ENCODE results near the gene S100A7.
"Not testable (repeated sequence)": the region's sequence is repeated elsewhere in the genome, so short reads cannot be mapped to it uniquely, and the experiment has no call there.

S100A7 gene

DNA sequence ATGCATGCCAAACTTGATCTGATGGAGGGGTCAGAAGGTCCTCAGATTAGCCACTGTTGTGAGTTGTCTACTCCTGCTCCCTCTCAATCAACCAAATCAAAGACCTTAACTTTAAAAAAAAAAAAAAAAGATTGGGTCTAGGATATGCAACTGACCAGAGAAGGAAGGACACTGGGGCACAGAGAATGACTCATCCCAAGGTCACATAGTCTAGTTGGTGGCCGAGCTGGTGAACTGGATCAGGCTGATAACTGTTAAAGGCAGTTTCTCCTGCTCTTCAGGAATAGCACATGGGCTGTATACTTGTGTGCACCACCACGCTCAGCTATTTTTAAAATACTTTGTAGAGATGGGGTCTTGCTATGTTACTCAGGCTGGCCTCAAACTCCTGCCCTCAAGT, 14.8 kb upstream of the S100A7 start:
- no peak for DNase-seq

DNA sequence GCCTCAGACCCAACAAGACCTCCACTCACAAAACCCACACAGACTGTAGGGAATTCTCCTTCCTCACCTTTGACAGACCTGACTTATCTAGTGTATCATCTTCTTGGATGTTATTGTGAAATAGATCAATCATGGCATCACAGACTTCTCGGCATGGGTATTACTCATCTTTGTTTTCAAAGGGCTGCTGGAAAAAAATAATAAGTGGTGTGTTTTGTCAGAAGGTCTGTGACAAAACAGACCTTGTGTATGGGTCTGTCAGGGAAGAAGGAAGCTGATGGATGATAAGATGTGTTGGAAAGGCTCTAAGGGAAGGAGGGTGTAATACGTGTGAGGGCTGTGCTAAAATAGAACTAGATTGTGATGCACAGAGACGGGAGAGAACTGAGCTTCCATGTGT, 13.9 kb upstream of the S100A7 start:
- no peak for DNase-seq

DNA sequence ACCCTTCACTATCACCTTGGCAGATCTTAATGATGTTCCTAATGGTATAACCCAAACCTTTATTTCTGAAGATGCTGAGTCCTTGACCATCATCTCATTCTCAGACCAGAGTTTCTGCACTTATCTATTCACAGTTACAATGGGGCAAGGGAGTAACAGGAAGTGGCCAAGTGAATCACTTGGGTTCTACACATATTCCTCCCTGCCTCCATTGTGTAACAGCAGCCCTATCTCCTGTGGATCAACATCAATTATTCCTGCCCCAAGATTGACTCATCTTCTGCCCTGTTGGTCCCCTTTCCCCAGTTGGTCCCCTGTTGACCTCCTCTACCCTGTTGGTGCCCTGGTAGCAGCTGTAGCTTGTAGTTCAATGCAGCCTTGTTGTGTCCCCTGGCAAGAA, 10.3 kb upstream of the S100A7 start:
- DNase-seq: no peak

DNA sequence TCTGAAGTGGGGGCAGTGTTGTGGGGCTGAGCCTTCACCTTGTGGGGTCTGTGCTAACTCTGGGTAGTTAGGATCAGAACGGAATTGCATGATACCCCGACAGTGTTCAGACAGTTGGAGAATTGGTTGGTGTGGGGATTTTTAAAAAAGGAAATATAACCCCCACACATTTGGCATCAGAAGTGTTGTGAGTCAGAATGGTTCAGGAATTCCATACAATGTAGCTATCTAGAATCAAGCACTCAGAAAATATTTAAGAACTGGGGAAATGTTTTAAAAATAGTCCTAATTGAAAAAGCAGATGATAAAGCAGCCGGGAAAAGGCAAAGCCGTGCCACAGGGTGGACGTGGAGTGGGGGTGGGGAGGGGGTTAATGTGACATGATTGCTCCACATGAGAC, 6.5 kb upstream of the S100A7 start:
- DNase-seq: no peak

DNA sequence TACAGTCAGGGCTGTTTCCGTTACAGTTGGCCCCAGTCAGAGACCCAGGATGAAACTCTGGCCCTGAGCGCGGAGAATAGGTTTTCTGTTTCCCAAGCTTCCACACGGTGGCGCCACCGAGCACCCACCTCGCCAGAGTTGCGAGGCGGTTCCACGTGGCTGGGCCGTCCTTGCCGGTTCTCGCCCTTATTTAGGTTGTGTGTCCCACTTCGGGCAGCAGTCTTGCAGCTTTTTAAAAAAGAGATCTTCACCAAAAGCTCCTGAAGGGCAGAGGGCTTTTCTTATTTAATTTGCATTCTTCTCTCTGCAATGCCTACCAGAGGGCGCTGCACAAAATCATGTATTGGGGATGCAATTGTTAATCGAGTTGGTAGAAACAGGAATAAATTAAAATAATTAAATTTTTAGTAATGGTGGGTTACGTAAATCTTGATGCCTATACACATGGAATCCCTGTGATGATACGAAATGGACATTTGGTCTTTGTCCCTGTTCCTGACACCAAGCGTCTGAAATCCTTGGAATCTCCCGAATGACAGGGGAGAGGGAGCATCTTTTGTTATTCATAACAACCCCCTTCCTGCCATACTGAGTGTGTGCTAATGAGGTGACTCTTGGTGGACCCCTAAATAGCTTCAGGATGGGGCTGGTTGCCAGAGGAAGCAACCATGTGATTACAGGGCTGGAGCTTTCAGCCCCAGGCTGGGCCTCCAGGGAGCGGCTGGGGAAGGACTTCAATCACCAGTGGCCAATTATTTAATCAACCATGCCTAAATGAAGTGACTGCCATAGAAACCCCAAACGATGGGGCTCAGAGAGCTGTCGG, 5.6 kb upstream of the S100A7 start:
- peak; percentile 63 for DNase-seq

DNA sequence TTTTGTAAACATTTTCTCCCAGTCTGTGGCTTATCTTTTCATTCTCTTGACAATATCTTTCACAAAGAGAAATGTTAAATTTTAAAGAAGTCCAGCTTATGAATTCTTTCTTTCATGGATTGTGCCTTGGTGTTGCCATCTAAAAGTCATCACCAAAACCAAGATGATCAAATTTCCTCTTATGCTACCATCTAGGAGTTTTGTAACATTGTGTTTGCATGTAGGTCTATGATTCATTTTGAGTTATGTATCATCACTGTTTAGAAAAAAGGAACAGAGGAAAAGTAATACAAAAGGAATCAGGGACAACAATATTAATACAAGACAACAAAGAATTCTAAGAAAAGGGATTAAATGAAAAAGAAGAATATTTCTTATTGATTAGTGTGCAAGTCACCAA, 2.3 kb upstream of the S100A7 start:
- not testable (repeated sequence) for DNase-seq

DNA sequence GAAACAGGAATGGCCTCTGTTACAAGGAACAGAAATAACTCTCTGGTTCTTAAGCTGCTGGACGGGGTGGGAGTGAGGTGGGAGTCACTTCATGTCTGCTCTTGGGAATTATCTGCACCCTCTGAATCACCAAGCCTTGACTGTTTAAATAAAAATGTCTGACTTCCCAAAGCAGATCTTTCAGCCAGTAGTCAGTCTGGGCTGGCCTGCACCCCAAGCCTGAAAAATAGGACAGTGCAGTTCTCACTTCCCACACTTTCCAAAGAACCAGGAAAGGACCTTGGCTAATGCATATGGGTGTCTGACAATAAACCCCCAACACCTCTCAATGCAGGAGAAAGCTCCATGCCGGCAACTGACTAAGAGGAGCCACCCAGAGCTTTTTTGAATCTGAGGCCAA, 796 bp downstream of the S100A7 start:
- no peak for DNase-seq

DNA sequence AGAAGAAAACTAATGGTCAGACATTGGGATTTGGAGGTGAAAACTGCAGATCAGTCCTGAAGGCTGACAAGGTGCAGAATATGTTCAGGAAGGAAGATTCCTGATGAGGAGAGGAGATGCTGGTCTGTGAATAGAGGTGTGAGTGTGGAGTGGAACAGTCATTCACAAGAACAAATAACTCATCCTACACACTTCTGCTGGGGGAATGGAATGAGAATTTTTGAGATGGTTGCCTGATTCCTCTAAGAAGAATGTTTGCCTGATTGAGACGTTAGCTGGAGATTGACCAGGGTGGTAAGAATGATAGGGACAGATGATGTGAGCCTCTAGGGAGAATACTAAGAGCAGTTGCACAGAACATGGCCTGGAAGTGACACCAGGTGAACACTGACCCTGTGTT, 4.1 kb downstream of the S100A7 start:
- no peak for DNase-seq

DNA sequence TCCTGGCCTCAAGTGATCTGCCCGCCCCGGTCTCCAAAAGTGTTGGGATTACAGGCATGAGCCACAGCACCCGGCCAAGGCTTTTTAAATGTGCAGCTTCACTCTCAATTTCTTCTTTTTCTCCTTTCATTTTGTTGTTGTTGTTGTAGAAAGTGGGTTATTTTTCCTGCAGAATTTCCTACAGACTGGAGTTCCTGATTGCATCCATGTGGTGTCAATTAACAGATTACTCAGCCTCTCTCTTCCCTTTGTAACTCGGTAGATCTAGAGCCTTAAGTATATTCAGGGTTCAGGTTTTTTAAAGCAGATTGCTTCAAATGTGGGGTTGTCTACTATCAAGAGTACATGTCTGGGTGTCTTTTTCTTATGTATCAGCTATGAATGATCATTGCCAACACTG, 11.6 kb downstream of the S100A7 start:
- not testable (repeated sequence) for DNase-seq

DNA sequence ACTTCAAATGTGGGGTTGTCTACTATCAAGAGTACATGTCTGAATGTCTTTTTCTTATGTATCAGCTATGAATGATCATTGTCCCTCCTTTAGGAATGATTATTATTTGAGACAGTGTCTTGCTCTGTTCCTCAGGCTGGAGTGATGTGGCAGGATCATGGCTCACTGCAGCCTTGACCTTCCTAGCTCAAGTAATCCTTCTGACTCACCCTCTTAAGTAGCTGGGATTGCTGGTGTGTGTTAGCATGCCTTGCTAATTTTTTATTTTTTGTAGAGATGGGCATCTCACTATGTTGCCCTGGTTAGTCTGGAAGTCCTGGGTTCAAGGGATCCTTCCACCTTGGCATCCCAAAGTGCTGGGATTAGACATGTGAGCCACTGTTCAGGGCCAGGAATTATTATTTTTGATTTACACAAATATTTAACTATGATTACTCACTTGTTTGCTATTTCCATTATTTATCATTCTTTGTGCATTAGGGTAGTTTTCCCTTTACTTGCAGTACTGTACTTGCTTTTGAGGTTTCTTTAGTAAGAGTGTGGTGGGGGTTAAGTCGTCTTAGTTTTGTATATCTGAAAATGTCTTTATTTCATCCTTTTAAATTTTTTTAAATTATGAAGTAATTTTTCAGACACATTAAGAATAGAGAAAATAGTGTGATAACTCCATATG, 12.8 kb downstream of the S100A7 start:
- no peak for DNase-seq

DNA sequence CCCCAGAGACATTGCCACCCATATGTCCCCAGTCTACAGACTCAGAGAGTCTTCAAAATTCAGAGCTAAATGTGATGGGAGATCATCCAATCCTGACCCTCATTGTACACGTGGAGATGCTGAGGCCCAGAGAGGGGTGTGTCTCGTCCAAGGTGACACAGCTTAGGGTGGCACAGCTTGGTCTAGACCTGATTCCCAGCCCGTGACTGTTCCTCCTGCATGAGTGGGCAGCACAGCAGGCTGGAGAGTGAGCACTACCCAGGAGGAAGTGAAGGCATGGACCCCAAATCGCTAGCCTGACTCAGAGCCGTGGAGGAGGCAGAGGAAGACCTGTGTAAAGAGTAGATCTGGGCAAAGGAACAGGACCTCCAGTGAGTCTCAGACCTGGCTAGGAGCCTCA, 16.4 kb downstream of the S100A7 start:
- DNase-seq: no peak

DNA sequence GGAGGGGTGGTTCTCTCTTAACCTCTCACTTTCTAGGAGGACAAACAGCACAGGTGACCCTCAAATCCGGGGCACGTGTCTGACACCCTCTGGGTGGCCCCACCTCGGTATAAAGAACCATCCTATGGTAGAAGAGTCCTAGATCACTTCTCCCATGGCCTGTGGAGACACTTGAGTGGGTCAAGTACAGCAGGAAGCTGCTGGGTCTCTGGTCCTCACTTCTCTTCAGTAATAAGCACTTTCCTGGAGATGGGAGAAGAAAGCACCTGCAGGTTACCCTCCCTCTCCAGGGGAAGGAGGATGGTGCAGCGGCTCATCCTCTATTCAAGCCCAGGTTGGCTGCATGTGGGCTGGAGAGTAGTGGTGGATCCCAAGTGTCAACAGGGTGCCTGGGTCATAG, 17.0 kb downstream of the S100A7 start:
- DNase-seq: no peak

DNA sequence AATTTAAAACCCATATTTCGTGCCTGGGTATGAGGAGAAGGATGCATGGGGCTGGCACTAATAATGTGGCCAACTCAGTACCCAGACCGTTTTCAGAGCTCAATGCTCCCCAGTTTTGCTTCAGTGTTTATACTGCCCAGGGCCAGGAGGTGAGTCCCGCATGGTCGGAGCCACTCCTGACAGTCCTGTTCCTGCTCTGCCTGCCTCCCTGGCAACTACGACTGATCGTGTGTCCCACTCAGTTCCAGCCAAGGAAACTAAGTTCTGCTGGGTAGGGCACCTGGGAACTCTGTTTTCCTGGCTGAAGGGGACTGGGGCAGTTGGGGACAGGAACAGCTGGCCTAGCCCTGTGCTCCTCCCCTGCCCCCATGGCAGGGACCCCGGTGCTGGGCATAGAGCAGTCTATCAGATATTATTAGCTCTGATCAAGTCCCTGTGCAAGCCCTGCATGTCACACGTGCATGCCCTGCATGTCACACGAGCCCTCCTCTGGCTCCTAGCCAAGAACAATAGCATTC, 19.2 kb downstream of the S100A7 start:
- DNase-seq: no peak

DNA sequence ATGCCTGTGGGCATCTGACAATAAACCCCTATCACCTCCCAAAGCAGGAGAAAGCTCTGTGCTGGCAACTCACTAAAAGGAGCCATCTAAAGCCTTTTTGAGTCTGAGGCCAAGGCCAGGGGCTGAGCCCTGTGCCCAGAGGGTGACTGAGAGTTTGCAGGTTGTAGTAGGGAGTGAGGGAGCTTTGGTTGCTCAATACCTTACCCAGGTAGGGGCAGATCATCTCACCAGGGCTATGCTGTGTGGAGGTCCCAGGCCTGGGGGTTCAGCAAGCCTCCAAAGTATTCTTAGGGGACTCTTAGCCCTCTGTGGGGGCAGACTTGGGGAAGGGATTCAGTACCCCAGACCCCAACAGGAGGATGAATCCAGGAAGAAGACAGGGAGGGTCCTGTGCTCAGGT, 21.2 kb downstream of the S100A7 start:
- DNase-seq: no peak

DNA sequence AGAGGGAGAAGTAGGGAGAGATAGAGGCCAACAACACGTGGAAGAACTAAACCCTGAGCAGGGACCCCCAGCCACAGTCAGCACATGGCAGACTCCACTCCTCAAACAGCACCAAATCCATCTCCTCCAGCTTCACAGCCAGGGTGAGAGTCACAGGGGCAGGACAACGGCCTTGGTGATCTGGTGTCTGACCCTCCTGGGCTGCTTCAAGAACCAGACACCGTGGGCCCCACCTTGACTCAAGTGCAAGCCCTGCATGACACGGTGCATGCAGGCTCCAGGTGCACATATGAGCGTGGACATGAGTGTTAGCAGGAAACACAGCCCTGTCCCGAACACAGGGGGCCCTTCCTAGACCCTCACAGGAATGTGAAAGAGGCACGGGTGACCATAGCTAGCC, 21.9 kb downstream of the S100A7 start:
- DNase-seq: no peak

DNA sequence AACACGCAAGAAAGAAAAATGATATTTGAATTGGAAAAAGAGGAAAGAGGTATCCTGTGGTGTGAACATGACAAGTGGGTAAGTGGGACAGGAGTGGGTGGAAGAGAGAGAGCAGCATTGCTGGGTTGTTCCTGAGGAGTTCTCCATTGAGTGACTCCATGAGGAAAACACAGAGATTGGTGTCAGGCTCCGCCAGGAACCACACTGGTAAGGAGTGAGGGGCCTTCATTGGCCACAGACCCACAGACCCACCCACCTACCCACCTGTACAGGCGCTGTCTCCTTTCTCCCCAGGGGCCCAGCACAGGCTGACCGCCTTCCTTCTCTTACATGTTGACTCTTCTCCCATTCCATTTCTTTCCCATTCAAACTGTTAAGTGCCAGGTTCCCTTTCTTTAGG, 23.2 kb downstream of the S100A7 start:
- no peak for DNase-seq

DNA sequence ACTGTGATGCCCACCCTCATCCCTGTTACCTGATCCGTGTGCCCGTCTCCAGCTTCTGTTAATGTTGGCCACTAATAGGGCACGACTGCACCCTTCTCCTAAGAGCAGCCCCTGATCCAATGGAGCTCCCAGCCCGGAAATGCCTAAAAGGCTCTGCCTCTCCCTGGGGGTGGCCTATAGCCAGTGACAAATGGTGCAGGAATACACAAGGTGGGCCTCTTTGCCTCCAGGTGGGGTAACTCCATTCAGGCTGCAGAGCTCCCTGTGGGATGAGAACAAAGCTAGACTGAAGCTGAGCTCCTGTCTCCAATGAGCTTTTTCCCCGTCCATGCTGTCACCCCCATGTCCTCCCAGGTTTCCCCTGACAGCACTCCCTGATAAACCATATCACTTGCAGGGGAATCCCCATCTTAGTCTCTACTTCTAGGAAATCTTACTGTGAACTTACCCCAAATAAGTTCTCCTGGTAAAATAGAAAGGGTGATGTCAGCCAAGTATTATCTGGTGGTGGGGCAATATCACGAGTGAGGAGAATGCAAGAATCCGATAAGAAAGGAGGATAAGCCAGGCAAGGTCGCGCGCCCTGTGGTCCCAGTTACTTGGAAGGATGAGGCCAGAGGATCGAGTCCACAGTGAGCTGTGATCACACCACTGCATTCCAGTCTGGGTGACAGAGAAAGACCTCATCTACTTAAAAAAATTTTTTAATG, 25.6 kb downstream of the S100A7 start:
- DNase-seq: no peak

DNA sequence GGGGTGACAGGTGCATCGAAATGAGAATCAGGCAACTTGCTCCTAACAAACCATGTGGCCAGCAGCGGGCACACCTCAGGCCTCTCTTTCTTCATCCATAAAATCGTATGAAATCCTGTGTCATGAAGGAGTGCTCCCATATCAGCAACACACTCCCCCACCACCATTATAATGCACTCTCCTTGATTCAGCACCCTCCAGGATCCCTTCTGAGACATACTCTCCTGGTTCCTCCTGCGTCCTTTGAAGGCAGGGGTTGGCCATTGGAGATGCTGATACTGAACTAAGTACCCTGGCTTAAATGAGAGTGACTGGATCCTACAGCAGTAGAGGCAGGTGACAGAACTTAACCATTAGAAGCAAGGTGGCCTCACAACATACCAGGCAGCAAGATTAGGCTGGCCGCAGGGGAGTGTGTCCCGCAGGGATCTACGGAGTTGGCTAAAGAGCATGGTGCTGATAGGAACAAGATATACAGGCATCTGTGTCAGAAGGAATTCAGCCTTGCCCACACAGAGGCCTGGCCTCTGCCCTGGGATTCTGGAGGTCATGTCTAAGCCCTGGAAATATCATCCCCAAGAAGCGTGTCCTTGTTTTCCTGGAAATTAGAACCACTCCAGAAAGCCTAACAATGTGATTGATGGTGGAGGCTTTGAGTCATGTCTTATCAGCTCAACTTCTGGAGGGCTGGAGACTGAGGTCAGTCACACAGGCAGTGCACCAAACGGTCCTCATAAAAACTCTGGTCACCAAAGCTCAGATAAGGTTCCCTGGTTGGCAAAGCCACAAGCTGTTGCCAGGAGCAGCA, 27.4 kb downstream of the S100A7 start:
- DNase-seq: no peak

DNA sequence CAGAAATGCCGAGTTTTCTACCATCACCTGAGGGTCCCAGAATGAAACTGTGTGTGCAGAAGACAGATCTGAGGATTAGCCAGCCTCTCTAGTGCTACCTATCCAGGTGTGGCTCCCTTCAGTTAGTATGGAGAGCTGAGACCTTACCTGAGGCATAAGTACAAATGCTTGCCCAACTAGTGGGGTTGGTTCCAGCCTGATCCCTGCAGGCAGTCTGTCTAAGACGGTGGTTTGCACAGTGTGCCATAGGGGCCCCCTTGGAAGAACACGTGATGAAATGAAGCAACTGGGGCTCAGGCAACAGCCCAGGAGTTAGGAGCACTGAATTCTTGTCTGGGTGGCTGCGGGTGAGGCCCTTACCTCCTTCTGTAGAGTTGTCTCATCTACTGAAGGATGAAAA, 28.5 kb downstream of the S100A7 start:
- no peak for DNase-seq

DNA sequence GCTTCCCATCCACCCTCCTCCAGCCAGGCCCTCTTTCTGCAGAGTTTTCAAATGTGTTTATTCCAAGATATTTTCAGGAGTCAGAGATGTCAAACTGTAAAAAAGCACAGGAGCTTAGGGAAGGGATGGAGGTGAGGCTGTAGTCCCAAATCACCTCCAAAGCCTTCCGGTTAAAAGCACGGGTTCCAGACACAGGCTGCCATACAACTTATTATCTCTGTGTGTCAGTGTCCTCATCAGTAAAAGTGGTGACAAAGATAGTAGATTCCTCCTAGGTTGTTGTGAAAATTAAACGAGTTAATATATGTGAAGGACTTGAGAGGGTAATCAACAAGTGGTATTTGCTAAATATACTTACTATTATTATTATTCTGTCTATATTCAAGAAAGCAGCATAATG, 29.0 kb downstream of the S100A7 start:
- no peak for DNase-seq

DNA sequence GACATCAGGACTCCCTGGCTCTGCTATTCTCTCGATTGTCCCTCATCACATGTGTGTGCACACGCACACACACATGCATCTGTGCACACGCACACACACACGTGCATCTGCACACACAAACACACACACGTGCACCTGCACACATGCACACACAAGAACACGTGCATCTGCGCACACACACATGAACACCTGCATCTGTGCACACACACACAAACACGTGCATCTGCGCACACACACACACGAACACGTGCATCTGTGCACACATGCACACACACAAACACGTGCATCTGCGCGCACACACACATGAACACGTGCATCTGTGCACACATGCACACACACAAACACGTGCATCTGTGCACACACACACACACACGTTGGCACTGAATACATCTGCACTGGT, 29.4 kb downstream of the S100A7 start:
- DNase-seq: no peak

DNA sequence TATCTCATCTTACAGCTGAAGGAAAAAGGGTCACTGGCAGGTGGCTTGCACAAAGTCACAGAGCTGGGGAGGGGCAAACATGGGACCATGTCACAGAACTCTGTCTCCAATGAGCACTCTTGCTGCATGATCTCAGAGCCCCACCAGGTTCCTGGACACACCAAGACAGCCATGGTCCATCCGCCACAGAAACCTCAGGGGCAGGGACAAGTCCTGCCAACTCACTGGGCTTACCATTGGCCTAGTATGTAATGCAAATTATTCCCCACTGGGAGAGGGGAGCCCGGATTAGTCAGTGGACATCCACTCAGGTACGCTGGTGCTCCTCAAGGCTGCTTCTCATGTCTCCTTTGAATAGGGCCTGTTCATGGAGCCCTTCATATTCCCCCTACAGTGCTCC, 29.9 kb downstream of the S100A7 start:
- no peak for DNase-seq

DNA sequence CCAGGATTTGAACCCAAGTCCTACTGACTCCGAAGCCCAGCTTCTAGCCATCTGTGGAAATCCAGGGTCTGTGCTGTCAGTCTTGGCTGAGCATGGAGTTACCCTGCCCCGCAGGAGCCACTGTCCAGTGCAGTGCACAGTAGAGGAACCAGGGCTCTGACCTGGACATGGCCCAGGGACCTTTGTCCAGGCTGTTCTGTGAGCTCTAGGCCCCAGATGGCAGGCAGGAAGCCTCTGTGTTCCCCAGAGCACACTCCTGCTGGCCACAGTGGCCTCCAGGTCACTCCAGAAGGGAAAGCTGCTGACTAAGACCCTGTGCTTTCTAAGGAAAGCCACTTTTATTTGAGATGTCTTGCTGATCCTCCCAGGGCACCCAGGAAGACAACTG, 30.3 kb downstream of the S100A7 start:
- no peak for DNase-seq
